ENCODE measurements around the gene DPP6.
"Not testable (repeated sequence)": the region's sequence is repeated elsewhere in the genome, so short reads cannot be mapped to it uniquely, and the experiment has no call there.

Gene DPP6

GRCh38 chr7:154060551-154060950, 8.4 kb downstream of the DPP6 start:
- H2AFZ ChIP-seq (ENCODE audit: low read depth); H3K36me3 ChIP-seq (ENCODE audit: insufficient read depth); H3K4me1 ChIP-seq (ENCODE audit: low read depth, poor library complexity, severe bottlenecking); H3K4me2 ChIP-seq; H3K27me3 ChIP-seq (ENCODE audit: insufficient read depth, low read depth); H4K20me1 ChIP-seq (ENCODE audit: insufficient read depth); H3K9ac ChIP-seq; H3K27ac ChIP-seq; H3K4me3 ChIP-seq (IDR thresholded peaks at IDR 0.05; ENCODE audit: insufficient read depth, low read depth, low read length); H3K79me2 ChIP-seq (ENCODE audit: insufficient read depth, low read depth): not testable (repeated sequence)

- not testable (repeated sequence) for H3K4me2 ChIP-seq; H3K9ac ChIP-seq; H3K4me1 ChIP-seq (ENCODE audit: low read depth, poor library complexity, severe bottlenecking); H2AFZ ChIP-seq (ENCODE audit: low read depth); H3K27ac ChIP-seq; H3K36me3 ChIP-seq (ENCODE audit: insufficient read depth); H3K27me3 ChIP-seq (ENCODE audit: insufficient read depth, low read depth); H3K4me3 ChIP-seq (IDR thresholded peaks at IDR 0.05; ENCODE audit: insufficient read depth, low read depth, low read length); H3K79me2 ChIP-seq (ENCODE audit: insufficient read depth, low read depth); H4K20me1 ChIP-seq (ENCODE audit: insufficient read depth)
- TF ChIP-seq CTCF (conservative IDR thresholded peaks at IDR 0.05; ENCODE audit: low read depth, low read length): peak; percentile 40
These were observed 19.6 kb downstream of the DPP6 start for GRCh38 chr7:154071833-154072232.

GRCh38 chr7:154072395-154073181, 20.4 kb downstream of the DPP6 start:
- not testable (repeated sequence) for H3K4me3 ChIP-seq (IDR thresholded peaks at IDR 0.05; ENCODE audit: insufficient read depth, low read depth, low read length); H3K9ac ChIP-seq; H3K36me3 ChIP-seq (ENCODE audit: insufficient read depth); H3K4me1 ChIP-seq (ENCODE audit: low read depth, poor library complexity, severe bottlenecking); H3K79me2 ChIP-seq (ENCODE audit: insufficient read depth, low read depth); H3K27ac ChIP-seq; H3K4me2 ChIP-seq; H3K27me3 ChIP-seq (ENCODE audit: insufficient read depth, low read depth); H4K20me1 ChIP-seq (ENCODE audit: insufficient read depth); H2AFZ ChIP-seq (ENCODE audit: low read depth)

- not testable (repeated sequence) for H3K27ac ChIP-seq; H3K36me3 ChIP-seq (ENCODE audit: insufficient read depth)
These were observed 26.3 kb downstream of the DPP6 start for GRCh38 chr7:154078523-154078922.

GRCh38 chr7:154080249-154080648, 28.1 kb downstream of the DPP6 start:
- not testable (repeated sequence) for H3K4me2 ChIP-seq; H3K36me3 ChIP-seq (ENCODE audit: insufficient read depth); H3K4me3 ChIP-seq (IDR thresholded peaks at IDR 0.05; ENCODE audit: insufficient read depth, low read depth, low read length); H3K27ac ChIP-seq; H2AFZ ChIP-seq (ENCODE audit: low read depth); H3K4me1 ChIP-seq (ENCODE audit: low read depth, poor library complexity, severe bottlenecking); H3K9ac ChIP-seq; H3K27me3 ChIP-seq (ENCODE audit: insufficient read depth, low read depth); H3K79me2 ChIP-seq (ENCODE audit: insufficient read depth, low read depth); H4K20me1 ChIP-seq (ENCODE audit: insufficient read depth)

More at GRCh38 chr7:154078523-154078922, 26.3 kb downstream of the DPP6 start:
- H3K79me2 ChIP-seq (ENCODE audit: insufficient read depth, low read depth); H3K9ac ChIP-seq; H2AFZ ChIP-seq (ENCODE audit: low read depth); H3K27me3 ChIP-seq (ENCODE audit: insufficient read depth, low read depth); H3K4me2 ChIP-seq; H4K20me1 ChIP-seq (ENCODE audit: insufficient read depth); H3K4me3 ChIP-seq (IDR thresholded peaks at IDR 0.05; ENCODE audit: insufficient read depth, low read depth, low read length); H3K4me1 ChIP-seq (ENCODE audit: low read depth, poor library complexity, severe bottlenecking): not testable (repeated sequence)

GRCh38 chr7:154087037-154087725, 35.0 kb downstream of the DPP6 start:
- not testable (repeated sequence) for H3K27me3 ChIP-seq (ENCODE audit: insufficient read depth, low read depth); H3K79me2 ChIP-seq (ENCODE audit: insufficient read depth, low read depth); H3K4me1 ChIP-seq (ENCODE audit: low read depth, poor library complexity, severe bottlenecking); H3K9ac ChIP-seq; H3K27ac ChIP-seq; H4K20me1 ChIP-seq (ENCODE audit: insufficient read depth); H3K4me3 ChIP-seq (IDR thresholded peaks at IDR 0.05; ENCODE audit: insufficient read depth, low read depth, low read length); H2AFZ ChIP-seq (ENCODE audit: low read depth); H3K36me3 ChIP-seq (ENCODE audit: insufficient read depth); H3K4me2 ChIP-seq

- H3K4me3 ChIP-seq (IDR thresholded peaks at IDR 0.05; ENCODE audit: insufficient read depth, low read depth, low read length); H4K20me1 ChIP-seq (ENCODE audit: insufficient read depth); H3K4me2 ChIP-seq; H3K79me2 ChIP-seq (ENCODE audit: insufficient read depth, low read depth); H3K27ac ChIP-seq; H3K27me3 ChIP-seq (ENCODE audit: insufficient read depth, low read depth); H3K36me3 ChIP-seq (ENCODE audit: insufficient read depth); H3K9ac ChIP-seq; H2AFZ ChIP-seq (ENCODE audit: low read depth); H3K4me1 ChIP-seq (ENCODE audit: low read depth, poor library complexity, severe bottlenecking): not testable (repeated sequence)
These were observed 39.9 kb downstream of the DPP6 start for GRCh38 chr7:154092093-154092492.

- H3K27me3 ChIP-seq (ENCODE audit: insufficient read depth, low read depth); H3K4me3 ChIP-seq (IDR thresholded peaks at IDR 0.05; ENCODE audit: insufficient read depth, low read depth, low read length); H3K27ac ChIP-seq; H4K20me1 ChIP-seq (ENCODE audit: insufficient read depth); H3K79me2 ChIP-seq (ENCODE audit: insufficient read depth, low read depth); H2AFZ ChIP-seq (ENCODE audit: low read depth); H3K9ac ChIP-seq; H3K4me2 ChIP-seq; H3K36me3 ChIP-seq (ENCODE audit: insufficient read depth); H3K4me1 ChIP-seq (ENCODE audit: low read depth, poor library complexity, severe bottlenecking): not testable (repeated sequence)
These were observed 43.0 kb downstream of the DPP6 start for GRCh38 chr7:154095201-154095600.

- not testable (repeated sequence) for H4K20me1 ChIP-seq (ENCODE audit: insufficient read depth); H3K79me2 ChIP-seq (ENCODE audit: insufficient read depth, low read depth); H3K4me3 ChIP-seq (IDR thresholded peaks at IDR 0.05; ENCODE audit: insufficient read depth, low read depth, low read length); H3K4me1 ChIP-seq (ENCODE audit: low read depth, poor library complexity, severe bottlenecking); H3K27ac ChIP-seq; H3K4me2 ChIP-seq; H3K36me3 ChIP-seq (ENCODE audit: insufficient read depth); H3K27me3 ChIP-seq (ENCODE audit: insufficient read depth, low read depth); H2AFZ ChIP-seq (ENCODE audit: low read depth); H3K9ac ChIP-seq
These were observed 52.9 kb downstream of the DPP6 start for GRCh38 chr7:154105063-154105462.
